ENCODE data around the gene DEPDC7.
A peak's percentile ranks its signal among the peaks of the same experiment; 100 is the strongest.

GRCh38 chr11:33065445-33066178 lies 49.9 kb downstream of the DEPDC7 start:
- TF ChIP-seq CTCF (IDR thresholded peaks at IDR 0.05): peak; percentile 42 to 61 (median 61)
- no peak for TF ChIP-seq POLR2A (IDR thresholded peaks at IDR 0.05)
